GM04503 (cell line): ENCODE results near the gene PACSIN1.

ENCODE experiments used
- DNase-seq: peaks from one replicate; pipeline ENCODE4 v3.0.0-alpha.2; 2012; ENCODE audit warnings: low read depth

Gene PACSIN1

DNA sequence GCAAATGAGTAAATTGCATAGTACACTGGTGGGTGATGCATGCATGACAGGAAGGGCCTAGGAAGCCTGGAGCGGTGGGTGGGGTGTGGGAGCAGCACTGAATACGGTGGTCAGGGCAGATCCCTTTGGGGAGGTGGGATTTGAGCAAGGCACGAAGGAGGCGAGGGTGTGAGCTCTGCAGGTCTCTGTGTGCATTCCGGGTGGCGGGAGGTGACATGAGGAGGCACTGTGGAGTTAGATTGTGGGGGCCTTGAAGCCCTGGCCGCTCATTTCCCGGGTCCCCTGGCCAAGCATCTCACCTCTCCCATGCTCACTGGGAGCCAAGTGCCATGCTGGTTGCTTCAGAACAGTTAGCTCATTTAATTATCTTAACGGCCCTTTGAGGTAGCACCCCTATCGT is 96.5 kb downstream of the PACSIN1 start:
- DNase-seq = no peak

DNA sequence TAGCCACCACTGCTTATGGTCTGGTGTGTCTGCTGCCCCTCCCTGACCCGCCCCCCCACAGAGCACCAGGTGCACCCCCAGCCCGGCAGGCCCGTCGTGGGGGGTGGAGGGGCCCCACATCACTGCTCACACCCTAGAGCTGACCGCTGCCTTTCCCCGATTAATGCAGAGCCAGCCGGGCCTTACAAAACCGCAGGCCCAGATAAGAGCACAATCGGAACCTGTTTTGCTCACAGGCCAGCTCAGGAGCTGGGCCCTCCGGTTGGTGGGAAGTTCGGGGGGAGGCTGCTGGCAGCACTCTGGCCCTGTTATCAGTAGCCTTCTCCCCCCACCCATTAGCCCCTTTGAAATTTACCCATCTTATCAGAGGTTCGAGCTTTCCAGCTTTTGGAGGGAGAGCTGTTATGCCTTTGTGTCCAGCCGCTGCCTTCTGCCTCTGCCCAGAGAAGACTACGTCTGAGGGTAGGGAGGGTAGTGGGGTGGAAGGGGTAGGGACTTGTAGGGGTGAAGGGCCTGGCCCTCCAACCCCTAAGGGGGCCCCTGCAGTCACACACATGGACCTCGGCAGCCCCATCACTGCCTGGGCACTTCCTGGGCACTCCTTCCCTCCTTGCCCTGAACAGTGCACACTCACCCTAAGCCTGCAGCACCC is 97.1 kb downstream of the PACSIN1 start:
- DNase-seq = no peak

DNA sequence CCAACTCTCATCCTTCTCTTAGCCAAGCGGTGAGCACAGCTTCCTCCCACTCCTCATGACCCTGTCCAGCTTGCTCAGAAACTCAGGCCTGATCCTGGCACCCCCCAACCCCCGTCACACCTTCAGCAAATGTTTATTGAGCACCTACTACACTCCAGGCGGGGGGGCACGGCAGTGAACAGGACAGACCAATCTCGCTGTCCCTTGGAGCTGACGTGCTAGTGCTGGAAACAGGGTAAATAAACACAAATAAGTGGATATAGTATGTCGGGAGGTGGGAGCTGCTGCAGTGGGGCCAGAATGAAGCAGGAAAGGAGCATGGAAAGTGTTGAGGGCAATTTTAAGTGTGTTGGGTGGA is 97.6 kb downstream of the PACSIN1 start:
- no peak for DNase-seq

DNA sequence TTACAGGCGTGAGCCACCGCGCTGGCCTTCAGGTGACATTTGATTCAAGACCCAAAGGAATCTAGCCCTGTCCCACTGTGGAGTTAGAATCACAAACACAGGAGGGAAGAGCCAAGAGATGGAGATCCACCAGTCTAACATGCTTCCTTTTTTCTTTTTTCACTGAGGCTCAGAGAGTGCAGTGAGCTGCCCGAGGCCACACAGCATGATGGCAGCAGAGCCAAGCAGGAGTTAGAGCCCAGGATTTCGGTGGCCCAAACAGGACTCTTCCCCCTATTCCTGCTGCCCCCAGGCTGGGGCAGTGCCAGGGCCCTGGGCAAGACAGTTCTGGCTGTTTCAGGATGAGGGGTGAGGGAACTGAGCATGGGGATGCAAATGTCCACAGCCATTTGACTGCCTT is 98.3 kb downstream of the PACSIN1 start:
- no peak for DNase-seq

DNA sequence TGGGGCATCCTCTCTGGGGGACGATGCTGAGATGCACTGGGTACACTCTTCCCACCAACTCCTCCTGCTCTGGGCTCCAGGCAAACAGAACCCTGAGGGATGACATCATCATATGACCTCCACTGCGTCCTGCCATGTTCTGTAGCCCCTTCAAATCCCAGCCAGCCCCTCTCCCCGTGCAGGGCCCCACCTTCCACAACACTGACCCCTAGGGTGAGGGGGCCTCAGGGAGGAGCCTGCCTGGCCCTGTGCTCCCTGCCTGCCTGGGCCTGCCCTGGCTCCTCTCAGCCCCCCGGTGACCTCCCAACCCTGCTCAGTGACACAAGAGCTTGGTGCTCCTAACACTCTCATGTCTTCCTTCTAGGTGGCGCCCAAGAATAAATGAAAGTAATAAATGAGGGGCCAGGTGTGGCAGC is 99.9 kb downstream of the PACSIN1 start:
- DNase-seq = no peak

DNA sequence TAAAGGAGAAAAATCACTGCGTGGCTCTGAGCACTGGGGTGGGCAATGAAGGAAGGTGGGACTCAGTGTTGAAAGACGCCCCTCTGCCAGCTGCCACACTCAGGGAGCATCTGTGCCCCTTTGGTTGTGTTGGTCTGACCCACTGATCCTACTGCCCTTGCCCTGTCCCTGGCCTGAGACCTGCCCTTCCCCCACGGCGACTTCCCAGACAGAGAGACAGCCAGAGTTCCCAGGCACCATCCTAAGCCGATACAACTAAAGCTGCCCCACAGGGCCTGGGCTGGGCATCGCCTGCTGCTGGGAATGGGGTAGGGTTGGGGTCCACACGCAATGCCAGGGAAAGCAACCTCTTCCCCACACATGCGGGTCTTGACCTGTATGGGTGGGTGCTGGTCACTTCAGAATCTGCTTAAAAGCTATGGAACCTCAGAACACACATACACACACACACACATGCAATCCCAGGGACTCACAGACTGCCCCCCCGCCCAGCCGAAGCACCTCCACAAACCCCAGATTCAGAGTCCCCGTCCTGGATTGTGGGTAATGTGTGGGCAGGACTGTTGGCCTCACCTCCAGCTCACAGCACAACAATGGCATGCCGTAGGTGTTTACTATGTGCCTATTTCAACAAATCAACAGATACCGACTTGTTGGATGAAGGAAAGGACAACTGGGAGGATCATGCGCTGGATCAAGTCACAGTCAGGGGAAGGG is 101.1 kb downstream of the PACSIN1 start:
- no peak for DNase-seq

DNA sequence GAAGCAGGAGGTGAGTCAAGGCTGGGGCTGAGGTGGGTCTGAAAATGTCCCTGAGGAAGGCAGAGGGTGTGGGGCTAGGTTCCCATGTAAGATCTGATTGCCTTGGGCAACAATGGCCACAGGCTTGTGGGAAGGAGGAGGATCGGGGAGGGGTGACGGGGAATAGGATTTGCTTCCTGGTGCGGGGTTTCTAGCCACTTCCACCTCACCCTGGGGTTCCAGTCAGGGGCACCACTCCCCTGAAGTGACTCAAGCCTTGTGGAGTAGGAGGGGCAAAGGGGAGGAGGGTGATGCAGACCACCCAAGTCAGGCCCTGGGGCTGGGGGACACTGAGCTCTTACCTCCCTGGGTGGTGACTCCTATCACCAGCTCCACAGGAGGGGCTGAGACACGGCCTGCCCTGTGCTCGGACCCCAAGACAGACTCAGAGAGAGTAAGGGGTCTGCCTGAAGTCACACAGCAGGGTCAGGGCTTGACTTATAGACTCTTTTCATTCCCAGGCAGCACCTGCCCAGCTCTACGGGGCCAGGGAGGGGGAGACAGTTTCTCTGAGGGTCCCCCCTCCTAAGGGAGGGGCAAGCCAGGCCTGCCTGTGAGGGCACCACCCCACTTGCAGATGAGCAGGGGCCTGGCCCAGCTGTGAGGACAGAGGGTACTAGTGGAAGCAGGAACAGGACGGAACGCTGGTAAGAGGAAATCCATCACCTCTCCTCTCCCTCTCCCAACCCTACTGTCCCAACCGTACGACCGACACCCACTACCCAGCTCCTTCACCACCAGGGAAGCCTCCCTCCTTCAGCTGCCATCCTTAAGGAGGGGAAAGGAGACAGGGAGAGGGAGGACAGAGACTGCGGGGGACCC is 102.7 kb downstream of the PACSIN1 start:
- DNase-seq = no peak

DNA sequence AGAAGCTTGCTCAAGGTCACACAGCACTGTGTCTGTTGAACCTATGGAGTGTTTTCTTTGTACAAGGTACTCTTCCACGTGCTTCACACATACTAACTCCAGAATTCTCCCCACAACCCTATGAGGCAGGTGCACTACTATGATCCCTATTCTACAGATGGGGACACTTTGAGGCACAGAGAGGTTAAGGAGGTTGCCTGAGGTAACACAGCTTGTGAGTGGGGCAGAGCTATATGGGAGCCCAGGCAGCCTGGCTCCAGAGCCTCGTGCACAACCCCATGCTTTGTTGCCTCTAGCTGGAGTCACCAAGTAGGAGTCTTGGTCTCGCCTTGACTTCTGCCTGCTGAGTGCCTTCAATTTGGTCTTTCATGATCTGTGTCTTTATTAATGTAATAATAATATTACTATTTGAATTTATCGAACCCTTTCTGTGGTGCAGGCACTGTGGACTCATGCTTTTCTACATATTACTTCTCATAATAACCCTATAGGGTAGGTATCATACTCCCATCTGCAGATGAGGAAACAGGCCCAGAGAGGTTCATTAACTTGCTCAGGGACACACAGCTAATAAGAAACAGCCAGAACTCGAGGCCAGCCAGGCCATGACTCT is 103.6 kb downstream of the PACSIN1 start:
- DNase-seq = no peak

DNA sequence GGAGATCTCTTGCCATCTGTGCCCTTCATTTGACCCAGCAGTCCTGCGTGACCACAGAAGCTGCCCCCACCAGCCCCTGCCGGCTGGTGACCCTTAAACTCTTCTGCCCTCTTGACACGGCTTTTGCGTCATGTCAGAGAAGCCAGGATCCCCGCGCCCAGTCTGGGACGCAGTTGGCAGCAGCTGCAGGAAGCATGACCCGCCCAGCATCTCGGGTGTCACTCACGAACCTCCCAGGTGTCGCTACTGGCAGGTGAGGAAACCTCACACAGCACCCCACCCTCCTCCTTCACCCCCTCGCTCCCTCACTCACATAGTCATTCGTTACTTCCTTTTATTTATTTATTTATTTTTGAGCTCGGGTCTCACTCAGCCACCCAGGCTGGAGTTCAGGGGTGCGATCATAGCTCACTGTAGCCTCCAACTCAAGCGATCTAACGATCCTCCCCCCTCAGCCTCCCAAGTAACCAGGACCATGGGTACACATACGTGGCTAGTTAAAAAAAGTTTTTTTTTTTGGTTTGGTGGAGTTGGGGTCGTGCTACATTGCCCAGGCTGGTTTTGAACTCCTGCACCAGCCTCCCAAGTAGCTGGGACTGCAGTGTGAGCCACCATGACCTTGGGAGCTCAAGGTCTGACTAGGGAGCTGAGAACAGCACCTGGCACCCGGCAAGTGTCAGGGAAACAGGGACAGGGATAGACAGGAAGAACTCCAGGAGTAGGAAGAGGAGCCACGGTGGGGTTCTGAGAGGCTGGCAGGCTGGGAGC is 104.4 kb downstream of the PACSIN1 start:
- DNase-seq = no peak

DNA sequence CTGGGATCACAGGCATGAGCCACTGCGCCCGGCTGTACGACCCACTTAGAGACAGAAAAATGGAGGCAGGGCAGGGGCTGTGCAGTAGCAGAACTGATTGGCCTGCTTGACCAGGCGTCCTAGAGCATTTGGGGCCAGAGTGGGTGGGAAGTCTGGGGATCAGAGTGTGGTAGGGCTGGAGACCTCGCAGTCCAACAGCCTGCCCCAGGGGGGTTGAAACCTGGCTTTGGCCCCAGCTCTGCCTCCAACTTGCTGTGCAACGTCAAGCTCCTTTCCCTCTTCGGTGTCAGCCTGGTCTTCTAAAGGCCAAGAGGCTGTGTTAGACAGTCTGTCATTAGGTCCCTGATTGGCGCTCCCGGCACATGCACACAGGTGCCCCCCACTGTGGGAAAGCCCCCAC is 105.5 kb downstream of the PACSIN1 start:
- DNase-seq = no peak

DNA sequence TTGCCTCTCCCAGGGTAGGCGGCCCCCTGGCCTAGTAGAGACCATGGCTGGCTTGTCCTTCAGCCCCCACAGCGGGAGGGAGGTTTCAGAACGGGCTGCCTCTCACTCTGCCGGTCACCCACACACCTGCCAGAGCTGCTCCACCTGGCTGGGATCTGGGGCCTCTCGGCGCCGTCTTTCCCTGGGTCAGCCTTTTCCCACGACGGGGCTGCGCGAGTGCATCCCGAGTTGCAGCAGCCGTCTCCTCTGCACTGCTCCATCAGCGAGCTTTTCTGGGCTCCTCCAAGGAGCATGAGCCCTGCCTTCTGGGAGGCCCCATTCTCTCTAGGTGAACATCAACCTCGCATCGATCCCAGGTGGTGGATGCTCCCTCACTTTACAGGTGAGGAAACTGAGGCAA is 106.1 kb downstream of the PACSIN1 start:
- DNase-seq = no peak

DNA sequence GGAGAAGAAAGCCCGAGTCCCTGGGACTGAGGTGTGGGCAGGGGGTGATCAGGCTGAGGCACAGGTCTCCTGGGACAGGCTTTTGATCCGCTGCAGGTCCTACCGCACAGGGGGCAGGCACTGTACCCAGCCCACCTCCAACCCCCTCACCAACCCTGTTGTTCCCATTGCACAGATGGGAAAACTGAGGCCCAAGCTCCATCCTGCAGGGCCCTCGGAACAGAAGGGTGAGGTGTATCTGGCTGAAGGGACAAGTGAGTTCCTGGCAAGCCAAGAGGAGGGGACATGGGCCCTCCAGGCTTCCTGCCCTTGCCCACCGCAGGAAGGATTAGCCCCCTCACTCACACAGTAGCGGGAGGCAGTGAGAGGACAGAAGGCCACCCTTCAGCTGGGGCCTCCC is 106.7 kb downstream of the PACSIN1 start:
- DNase-seq = no peak

DNA sequence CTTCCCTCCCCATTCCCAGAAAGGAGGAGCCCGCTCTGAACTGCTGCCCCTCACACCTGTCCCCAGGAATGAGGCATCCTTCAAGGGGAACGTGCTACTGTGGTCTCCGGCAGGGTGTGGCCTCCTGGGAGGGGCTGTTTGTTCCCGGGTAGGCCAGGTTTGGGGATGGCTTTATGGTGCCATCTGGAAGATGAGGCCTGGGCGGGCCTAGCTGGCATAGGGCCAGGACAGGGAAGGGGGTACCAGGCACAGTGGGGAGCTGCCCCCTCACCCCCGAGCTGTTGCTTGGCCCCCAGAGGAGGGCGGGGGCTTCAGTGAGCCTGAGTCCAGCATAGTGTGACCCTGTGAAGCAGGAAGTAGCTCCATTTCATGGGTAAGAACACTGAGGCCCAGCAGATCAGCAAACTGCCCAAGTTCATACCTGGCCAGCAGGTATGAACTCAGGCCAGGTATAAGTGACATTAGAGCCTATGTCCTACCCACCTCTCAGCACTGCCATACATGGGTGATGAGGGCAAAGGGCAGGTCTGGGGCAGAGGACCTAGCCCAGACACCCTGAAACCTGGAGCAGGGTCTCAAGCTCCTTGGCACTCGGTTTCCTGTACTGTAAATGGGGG is 107.8 kb downstream of the PACSIN1 start:
- DNase-seq = no peak

DNA sequence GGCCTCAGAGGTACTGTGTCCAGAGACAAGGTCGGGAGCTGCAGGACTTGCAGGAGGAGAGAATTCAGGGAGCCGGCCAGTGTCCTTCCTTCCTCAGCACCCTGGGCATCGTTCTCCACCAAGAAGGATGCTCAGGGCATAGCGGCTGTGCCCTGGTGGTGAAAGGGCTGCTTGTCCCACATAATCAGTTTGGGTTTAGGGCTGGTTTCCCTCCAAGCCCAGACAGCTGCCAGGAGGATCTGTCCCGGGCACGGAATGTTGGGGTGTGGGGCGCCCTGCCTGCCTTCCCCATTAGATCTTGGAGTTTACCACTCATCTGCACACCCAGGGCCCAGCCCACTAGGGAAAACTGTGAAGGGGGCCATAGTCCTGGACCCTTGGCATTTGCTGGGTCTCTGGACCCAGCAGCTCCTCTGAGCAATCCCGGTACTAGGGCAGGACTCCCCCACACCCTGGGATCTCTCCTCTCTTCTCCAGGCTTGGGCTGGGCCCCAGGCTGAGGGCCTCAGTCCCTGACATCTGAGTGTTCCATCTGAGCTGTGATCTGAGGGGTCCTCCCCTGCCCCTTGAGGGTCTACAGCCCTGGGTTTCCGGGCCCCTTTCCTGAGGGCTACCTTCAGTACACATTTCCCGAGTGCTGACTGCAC is 108.9 kb downstream of the PACSIN1 start:
- DNase-seq = no peak

DNA sequence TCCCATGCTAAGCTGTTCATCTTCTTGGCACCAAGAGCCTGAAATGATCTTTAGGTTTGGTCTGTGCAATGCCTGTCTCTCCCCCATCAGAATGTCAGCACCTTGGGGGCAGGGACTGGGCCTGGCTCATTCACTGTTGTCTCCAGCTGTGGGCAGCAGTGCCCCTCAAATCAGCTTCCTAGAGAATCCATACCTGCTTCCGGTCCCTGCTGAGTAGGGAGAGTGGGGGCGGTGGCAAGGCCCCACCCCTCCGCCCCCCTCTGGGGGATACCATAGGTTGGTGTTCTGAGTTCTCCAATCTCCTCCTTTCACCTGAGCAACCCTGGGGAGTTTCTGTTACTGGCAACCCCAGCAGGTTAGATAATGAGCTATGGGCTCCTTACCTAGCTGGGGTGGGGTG is 109.5 kb downstream of the PACSIN1 start:
- DNase-seq = no peak

DNA sequence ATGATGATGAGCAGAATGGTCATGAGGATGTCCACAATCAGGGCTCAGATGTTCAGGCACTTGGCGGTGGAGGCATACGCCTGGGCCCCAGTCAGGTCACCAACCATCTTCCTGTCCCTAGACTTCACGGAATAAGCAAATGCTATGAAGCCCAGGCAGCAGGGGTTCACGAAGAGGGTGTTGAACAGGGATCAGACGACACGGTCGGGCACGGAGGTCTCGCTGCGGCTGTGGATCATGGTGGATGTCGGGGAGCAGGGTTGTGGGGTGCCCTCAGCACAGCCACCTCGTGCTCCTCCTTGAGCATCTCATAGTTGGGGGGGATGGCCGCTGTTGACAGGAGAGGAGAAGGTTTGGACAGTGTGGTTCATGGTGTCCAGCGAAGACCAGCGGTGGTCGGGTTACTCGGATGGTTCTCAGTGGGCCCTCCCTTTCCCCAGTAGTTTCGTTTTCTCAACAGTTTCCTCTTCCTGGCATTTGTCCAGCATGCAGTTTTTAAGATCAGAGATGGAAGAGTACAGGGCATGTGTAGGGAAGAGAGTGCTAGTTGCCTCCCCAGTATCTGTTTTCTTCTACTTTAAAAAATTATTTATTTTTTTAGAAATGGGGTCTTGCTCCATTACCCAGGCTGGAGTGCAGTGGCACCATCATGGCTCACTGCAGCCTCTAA is 110.5 kb downstream of the PACSIN1 start:
- no peak for DNase-seq

DNA sequence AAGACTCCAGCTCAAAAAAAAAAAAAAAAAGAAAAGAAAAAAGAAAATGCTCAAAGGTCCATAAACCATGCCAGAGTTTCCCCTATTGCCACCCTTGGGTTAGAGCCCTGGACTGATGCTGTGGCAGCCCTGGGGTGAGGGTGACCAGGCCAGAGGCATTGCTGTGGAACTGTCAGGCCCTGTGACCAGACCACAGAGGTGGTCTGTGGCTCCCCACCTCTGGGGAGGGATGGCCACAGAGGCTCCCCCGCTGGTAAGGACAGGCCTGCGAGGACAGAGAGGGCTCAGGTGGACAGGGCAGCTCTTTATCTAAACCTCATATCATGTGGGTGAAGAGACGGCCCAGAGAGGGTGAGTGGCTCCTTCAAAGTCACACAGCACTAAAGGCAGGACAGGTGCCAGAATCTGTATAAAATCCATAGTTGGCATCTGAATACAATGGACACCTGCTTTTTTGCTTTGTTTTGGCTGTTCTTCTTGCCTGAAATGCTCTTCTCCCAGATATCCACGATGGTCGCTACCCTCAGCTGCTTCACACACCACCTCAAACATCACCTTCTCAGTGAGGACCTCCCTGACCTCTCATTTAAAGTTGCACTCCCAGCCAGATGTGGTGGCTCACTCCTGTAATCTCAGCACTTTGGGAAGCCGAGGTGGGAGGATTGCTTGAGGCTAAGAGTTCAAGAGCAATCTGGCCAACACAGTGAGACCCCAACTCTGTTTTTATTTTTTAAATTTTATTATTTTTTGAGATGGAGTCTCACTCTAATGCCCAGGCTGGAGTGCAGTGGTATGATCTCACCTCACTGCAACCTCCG is 112.8 kb downstream of the PACSIN1 start:
- no peak for DNase-seq

DNA sequence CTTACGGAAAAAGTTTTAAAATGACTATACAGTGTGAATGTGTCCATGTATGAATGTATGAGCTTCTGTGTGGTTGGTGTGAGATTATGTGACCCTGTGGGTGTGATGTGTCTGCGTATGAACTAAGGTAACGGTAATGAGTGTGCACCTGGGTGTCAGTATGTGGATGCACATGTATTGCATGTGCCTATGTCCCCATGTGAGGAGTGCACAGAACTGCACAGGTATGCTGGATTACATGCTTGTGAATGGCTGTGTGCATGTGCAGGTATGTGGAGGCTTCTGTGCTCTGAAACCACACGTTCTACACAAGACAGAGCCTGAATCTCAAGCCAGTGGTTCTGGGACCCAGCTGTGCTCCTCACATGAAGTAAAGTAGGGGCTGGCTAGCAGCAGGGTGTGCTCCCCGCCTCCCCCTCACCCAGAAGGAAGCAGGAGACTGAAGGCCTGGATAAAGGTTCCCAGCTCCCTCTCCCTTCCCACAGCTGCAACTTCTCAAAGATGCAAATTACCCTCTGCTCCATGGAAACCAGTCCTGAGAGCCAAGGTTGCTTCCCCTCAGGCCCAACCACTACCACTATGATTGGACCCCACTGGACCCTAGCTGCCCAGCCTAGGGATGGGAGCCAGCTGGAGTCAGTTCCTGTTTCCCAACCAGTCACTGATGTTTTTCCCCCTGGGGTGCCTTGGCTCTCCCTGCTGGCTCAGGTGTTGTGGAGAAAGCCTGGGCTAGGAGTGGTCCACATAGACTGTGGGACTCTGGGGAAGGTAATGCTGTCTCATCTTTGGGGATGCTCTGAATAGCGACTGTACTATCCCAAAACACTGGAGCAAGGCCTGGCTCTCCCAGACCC is 115.1 kb downstream of the PACSIN1 start:
- DNase-seq = no peak

DNA sequence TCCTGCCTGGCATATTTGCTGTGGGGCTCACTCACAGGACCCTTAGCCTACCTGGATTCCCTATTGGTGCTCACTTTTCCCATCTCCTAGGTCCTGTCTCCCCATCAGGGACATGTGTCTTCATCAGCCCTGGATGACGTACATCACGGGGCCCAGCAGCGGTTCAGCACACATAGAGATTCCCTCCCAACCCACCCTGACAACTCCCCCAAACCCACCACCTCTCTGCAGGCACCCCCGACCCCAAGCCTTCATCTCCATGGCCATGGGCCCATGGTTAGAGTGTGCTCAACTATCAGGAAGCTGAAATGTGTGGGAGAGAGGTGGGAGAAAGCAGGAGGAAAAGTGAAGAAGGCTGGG is 115.7 kb downstream of the PACSIN1 start:
- DNase-seq = no peak
